GM12873 (cell line): ENCODE results near the gene OTOG.

Experiments used
- TF ChIP-seq, protein P1 (sequence below): IDR thresholded peaks from 2 replicates; pipeline ENCODE4 v1.5.1; 2012; ENCODE audit warnings: low read depth, mild to moderate bottlenecking, moderate library complexity, low read length, control low read depth; ENCODE audit not compliant: insufficient read depth; ENCODE audit errors: missing control alignments

The OTOG gene, protein sequence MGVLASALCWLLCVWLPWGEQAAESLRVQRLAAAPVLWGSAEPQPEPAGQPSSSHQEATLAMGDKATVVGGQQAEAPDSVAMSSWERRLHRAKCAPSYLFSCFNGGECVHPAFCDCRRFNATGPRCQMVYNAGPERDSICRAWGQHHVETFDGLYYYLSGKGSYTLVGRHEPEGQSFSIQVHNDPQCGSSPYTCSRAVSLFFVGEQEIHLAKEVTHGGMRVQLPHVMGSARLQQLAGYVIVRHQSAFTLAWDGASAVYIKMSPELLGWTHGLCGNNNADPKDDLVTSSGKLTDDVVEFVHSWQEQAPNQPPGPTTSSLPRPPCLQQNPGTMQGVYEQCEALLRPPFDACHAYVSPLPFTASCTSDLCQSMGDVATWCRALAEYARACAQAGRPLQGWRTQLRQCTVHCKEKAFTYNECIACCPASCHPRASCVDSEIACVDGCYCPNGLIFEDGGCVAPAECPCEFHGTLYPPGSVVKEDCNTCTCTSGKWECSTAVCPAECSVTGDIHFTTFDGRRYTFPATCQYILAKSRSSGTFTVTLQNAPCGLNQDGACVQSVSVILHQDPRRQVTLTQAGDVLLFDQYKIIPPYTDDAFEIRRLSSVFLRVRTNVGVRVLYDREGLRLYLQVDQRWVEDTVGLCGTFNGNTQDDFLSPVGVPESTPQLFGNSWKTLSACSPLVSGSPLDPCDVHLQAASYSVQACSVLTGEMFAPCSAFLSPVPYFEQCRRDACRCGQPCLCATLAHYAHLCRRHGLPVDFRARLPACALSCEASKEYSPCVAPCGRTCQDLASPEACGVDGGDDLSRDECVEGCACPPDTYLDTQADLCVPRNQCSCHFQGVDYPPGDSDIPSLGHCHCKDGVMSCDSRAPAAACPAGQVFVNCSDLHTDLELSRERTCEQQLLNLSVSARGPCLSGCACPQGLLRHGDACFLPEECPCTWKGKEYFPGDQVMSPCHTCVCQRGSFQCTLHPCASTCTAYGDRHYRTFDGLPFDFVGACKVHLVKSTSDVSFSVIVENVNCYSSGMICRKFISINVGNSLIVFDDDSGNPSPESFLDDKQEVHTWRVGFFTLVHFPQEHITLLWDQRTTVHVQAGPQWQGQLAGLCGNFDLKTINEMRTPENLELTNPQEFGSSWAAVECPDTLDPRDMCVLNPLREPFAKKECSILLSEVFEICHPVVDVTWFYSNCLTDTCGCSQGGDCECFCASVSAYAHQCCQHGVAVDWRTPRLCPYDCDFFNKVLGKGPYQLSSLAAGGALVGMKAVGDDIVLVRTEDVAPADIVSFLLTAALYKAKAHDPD (N-terminal part only)

DNA sequence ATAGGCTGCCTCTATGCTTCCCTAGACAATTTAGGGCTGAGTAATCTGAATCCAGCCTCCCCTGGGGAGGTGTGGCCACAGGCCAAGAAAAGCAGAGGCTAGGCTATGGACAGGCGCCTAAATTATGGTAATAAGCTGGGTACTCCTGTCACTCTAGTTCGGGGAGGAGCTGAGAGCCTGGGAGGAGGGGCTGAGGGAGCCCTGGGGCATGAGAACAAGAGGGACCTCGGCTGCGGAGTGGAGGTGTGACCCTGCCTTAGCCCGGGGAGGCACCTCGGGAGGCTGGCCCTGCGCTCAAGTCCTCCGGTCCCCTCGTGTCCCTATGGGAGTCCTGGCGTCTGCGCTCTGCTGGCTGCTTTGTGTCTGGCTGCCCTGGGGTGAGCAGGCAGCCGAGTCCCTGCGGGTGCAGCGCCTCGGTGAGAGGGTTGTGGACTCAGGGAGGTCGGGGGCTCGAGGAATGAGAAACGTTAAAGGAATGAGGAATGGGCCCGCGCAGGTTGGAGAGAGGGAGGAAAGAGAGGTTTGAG is at the start of gene OTOG:
Gene OTOG, plus strand, starts transcription at position 209 of the 527 bp plus-strand sequence. Its CDS starts 114 bp downstream, at position 323.
- TF ChIP-seq, protein P1, sequence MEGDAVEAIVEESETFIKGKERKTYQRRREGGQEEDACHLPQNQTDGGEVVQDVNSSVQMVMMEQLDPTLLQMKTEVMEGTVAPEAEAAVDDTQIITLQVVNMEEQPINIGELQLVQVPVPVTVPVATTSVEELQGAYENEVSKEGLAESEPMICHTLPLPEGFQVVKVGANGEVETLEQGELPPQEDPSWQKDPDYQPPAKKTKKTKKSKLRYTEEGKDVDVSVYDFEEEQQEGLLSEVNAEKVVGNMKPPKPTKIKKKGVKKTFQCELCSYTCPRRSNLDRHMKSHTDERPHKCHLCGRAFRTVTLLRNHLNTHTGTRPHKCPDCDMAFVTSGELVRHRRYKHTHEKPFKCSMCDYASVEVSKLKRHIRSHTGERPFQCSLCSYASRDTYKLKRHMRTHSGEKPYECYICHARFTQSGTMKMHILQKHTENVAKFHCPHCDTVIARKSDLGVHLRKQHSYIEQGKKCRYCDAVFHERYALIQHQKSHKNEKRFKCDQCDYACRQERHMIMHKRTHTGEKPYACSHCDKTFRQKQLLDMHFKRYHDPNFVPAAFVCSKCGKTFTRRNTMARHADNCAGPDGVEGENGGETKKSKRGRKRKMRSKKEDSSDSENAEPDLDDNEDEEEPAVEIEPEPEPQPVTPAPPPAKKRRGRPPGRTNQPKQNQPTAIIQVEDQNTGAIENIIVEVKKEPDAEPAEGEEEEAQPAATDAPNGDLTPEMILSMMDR, result no peak

DNA sequence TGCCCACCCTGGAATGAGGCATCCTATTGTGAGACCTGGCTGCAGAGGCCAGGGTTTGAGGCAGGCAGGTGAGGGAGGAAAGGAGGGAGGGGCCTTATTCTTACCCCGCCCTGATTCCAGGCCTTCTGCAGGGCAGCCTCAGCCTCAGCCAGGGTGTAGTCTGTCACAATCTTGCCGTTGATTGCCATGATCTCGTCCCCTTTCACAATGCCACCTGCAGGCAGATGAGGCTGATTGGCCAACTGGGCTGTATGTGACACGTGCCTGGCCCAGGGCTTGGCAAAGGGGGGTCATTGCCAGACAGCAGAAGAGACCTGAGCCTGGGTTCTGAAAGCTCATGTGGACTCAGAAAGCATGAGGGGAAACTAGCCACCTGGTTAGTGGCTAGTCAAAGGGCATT is 49.0 kb upstream of the OTOG start:
- TF ChIP-seq, protein P1, result no peak

DNA sequence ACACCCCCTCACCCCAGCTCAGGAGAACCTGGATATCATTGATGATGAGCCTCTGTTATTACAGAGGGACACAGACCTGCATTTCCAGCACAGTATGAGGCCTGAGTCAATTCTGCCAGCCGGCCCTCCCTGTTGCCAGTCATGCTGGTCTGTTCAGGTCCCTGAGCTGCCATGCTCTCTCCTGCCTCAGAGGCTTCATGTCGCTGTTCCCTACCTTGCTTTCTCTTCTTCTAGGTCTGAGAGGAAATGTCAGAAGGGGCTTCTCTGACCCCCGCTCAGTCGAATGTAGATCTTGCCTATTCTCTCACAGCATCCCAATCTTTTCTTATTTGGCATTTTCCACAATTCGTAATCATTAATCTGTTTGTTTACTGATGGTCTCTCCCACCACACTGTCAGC is 48.6 kb upstream of the OTOG start:
- TF ChIP-seq, protein P1, result peak; percentile 43

DNA sequence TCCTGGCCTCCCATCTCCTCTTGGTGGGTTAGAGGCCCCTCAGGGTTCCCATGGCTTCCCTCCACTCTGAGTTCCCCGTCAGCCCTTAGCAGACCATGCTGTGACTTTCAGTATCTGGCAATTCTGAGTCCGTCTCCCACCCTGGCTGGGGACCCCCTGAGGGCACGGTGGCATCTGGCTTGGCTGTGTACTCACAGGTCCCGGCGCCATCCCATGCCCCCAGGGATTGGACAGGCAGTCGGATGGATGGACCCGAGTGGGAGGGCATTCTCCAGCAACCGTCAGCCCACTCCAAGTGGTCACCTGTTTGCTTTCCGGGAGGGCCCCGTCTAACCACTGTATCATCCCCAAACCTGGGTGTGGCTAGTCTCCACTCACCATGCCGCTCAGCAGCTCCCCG is 46.4 kb upstream of the OTOG start:
- TF ChIP-seq, protein P1, result no peak

DNA sequence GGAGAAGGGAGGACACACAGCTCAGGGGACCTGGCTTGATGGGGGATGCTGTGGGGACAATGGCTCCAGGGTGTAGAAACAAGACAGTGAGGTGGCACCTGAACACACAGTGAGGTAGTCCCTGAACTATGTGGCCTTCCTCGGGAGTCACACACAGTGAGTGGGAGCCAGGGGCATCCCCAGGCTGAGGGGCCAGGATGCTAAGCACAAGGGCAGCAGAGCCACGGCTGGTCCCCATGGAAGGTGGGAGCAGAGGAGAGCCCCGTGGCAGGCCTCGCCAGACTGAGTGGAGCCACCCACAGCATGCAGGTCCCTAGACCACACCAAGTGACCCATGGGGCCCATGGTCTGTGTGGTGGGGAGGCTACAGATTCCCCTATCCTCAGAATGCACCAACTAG is 44.4 kb upstream of the OTOG start:
- TF ChIP-seq, protein P1, result no peak

DNA sequence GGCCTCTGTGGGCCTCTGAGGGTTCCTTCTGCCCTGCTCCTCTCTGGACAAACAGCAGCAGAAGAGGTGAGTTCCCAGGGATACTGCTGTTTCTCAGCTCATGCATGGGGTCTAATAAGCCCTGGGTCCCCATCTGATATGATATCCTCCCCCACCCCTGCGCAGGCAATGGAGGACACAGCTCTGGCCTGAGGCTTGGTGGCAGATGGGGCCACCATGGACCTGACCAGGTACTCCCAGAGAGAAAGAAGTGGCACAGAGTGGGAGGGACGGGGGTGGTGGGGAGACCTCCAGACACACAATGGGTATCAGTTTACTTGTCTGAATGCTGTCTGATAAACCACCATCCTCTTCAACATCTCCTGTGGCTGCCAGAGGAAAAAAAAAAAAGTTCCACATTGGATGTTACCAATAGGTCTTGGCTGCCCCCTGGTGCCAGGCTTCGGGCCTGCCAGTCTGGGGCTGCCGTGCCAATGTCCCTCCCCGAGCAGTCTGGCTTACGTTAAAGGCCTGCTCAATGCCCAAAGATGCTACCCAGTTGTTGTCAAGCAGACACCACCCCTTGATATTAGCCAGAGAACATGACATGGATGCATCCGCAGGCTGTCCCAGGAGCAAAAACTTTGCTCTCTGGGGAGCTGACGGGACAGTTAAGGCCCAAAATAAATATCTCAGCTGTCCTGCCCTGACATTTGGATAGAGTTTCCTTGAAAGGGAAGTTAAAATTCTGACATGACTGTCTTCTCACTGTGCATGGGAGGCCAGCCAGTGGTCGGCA is 42.5 kb upstream of the OTOG start:
- TF ChIP-seq, protein P1, result peak; percentile 84
